Endothelial cell of umbilical vein (primary cell): ENCODE results near the gene LANCL2. TPM values are rescaled to one million over a fixed set of nuclear protein-coding genes. Genes with fewer than 3 reads are reported as not detected.
A peak's percentile ranks its signal among the peaks of the same experiment; 100 is the strongest.

Experiments
- BruUV-seq: library from RNA; stranded (reverse); fragments of 400-500 nt; replicated peaks from 2 replicates; lab custom pipeline; 2021; lab: Mats Ljungman, UMichigan
- CTCF ChIA-PET: fragments of 300-600, 350-600 bp; sonication (Branson Sonifier 250); formaldehyde crosslinking; loops from one replicate; lab custom pipeline; 2021; ENCODE audit warnings: antibody characterized with exemption, inconsistent platforms; lab: Charles Lee
- POLR2A ChIA-PET: fragments of 300-600, 350-600 bp; sonication (Branson Sonifier 250); formaldehyde crosslinking; loops from one replicate; lab custom pipeline; 2021; ENCODE audit warnings: antibody characterized with exemption, inconsistent platforms; lab: Charles Lee
- DNase-seq: peaks from one replicate; pipeline ENCODE4 v3.0.0-alpha.2; 2011; ENCODE audit warnings: low read depth, low spot score
- FAIRE-seq: peaks from 2 replicates; lab custom pipeline; 2011; peaks lifted over from hg19 to GRCh38; lab: Jason Lieb, UNC
- H2AFZ ChIP-seq: 2 replicates; pipeline ENCODE4 v1.6.0; 2012; ENCODE audit warnings: low read depth, low read length, control low read depth, inconsistent platforms
- H3K27ac ChIP-seq: 2 replicates; pipeline ENCODE4 v1.5.1; 2011; ENCODE audit warnings: low read depth, mild to moderate bottlenecking, control low read depth, low read length, moderate library complexity; ENCODE audit not compliant: insufficient read depth
- H3K27me3 ChIP-seq, 2 experiments: 2 replicates each; pipeline versions ENCODE4 v1.6.0 to v1.6.1; 2011; ENCODE audit warnings: low read length in 2 of 2, mixed read lengths in 1 of 2; ENCODE audit not compliant: control insufficient read depth in 2 of 2, insufficient read depth in 2 of 2
- H3K36me3 ChIP-seq, 2 experiments: 2 replicates in 1 of 2; 3 replicates in 1 of 2; pipeline ENCODE4 v1.5.1; 2011; ENCODE audit warnings: low read length in 2 of 2, mild to moderate bottlenecking in 1 of 2, moderate library complexity in 1 of 2; ENCODE audit not compliant: control insufficient read depth in 2 of 2, insufficient read depth in 2 of 2; ENCODE audit errors: extremely low read depth in 1 of 2
- H3K4me1 ChIP-seq: 3 replicates; pipeline ENCODE4 v1.5.1; 2011; ENCODE audit warnings: mild to moderate bottlenecking, low read length; ENCODE audit not compliant: control insufficient read depth, insufficient read depth; ENCODE audit errors: extremely low read depth
- H3K4me2 ChIP-seq: 2 replicates; pipeline ENCODE4 v1.6.1; 2011; ENCODE audit warnings: low read length, control low read depth, mixed read lengths; ENCODE audit not compliant: insufficient read depth
- H3K4me3 ChIP-seq, 3 experiments: fragments of 200-600 bp in 1 of 3; sonication (generic), shearing (Covaris generic) in 1 of 3; replicated peaks in 1 of 3; 2 replicates each; pipeline ENCODE4 v1.5.1; 2011 to 2016; ENCODE audit warnings: control low read depth in 3 of 3, low read length in 3 of 3, mild to moderate bottlenecking in 2 of 3, inconsistent platforms in 1 of 3, low read depth in 1 of 3, moderate library complexity in 1 of 3; ENCODE audit not compliant: insufficient read depth in 1 of 3
- H3K79me2 ChIP-seq: 2 replicates; pipeline ENCODE4 v1.6.0; 2012; ENCODE audit warnings: low read length, inconsistent platforms; ENCODE audit not compliant: control insufficient read depth, insufficient read depth
- H3K9ac ChIP-seq: replicated peaks from 2 replicates; pipeline ENCODE3; 2011; ENCODE audit warnings: low read length, control low read depth; ENCODE audit not compliant: insufficient read depth; ENCODE audit errors: extremely low read depth
- H3K9me1 ChIP-seq: replicated peaks from 3 replicates; pipeline ENCODE4 v1.6.0; 2011; ENCODE audit warnings: mild to moderate bottlenecking, low read length; ENCODE audit not compliant: control insufficient read depth, insufficient read depth; ENCODE audit errors: extremely low read depth
- H3K9me3 ChIP-seq: replicated peaks from 2 replicates; pipeline ENCODE4 v1.5.1; 2012; ENCODE audit warnings: low read length, inconsistent platforms; ENCODE audit not compliant: control insufficient read depth, insufficient read depth
- H4K20me1 ChIP-seq: replicated peaks from 2 replicates; pipeline ENCODE3; 2011; ENCODE audit warnings: mild to moderate bottlenecking, low read length; ENCODE audit not compliant: control insufficient read depth, insufficient read depth; ENCODE audit errors: extremely low read depth
- EZH2 ChIP-seq: IDR thresholded peaks from 2 replicates; pipeline ENCODE4 v1.6.1; 2012; ENCODE audit warnings: borderline replicate concordance, low read depth, mild to moderate bottlenecking, moderate library complexity, low read length, inconsistent platforms; ENCODE audit not compliant: severe bottlenecking
- FOS ChIP-seq: IDR thresholded peaks from 2 replicates; pipeline ENCODE4 v1.6.1; 2011; ENCODE audit warnings: mild to moderate bottlenecking, low read length, moderate library complexity, borderline replicate concordance; ENCODE audit not compliant: insufficient read depth
- JUN ChIP-seq: IDR thresholded peaks from 2 replicates; pipeline ENCODE4 v1.6.1; 2011; ENCODE audit warnings: borderline replicate concordance, low read depth; ENCODE audit not compliant: insufficient read length, insufficient read depth
- POLR2A ChIP-seq: IDR thresholded peaks from 2 replicates; pipeline ENCODE4 v1.6.1; 2012; ENCODE audit warnings: low read depth, mild to moderate bottlenecking, control low read depth, low read length
- POLR2AphosphoS5 ChIP-seq: IDR thresholded peaks from 2 replicates; pipeline ENCODE4 v1.6.1; 2012; ENCODE audit warnings: low read depth, mild to moderate bottlenecking, control low read depth, low read length, moderate library complexity; ENCODE audit not compliant: insufficient read depth
- dilution Hi-C: fragments of 300-500 bp; cut with MboI; formaldehyde crosslinking; loops from one replicate; pipeline ENCODE4 v1.15.0; 2019; ENCODE audit warnings: low sequenced_read_pairs; ENCODE audit not compliant: extremely low pct_ligation_motif_present
- intact Hi-C: fragments of 100-400 bp; cut with micrococcal nuclease; formaldehyde crosslinking; loops from one replicate; pipeline ENCODE4 v1.10.0; 2022
- polyA plus RNA-seq, 4 experiments: library from polyadenylated mRNA; depleted of rRNA in 3 of 4; stranded (reverse) in 3 of 4; unstranded in 1 of 4; fragments of >200 nt; gene quantifications; 2 replicates each; pipeline versions ENCODE4 v1.2.1 to v1.2.3, GENCODE V29; 2011 to 2012; ENCODE audit warnings: missing spikeins in 1 of 4
- total RNA-seq: library from RNA; stranded (reverse); gene quantifications from 2 replicates; pipeline ENCODE4 v1.2.3, GENCODE V29; 2021
- TF ChIP-seq, protein P1 (sequence below), 2 donors: IDR thresholded peaks; 1 replicate in 1 of 2; 2 replicates in 1 of 2; pipeline ENCODE4 v1.5.1; 2011; ENCODE audit warnings: low read length in 2 of 2, mild to moderate bottlenecking in 2 of 2, moderate library complexity in 2 of 2, control low read depth in 1 of 2, inconsistent platforms in 1 of 2, low read depth in 1 of 2; ENCODE audit not compliant: insufficient read depth in 1 of 2; ENCODE audit errors: extremely low read depth in 1 of 2
- TF ChIP-seq, protein P2 (sequence below): IDR thresholded peaks from 2 replicates; pipeline ENCODE4 v1.6.1; 2011; ENCODE audit not compliant: insufficient read depth, insufficient read length

LANCL2 gene
- total and polyA plus RNA-seq, 2 donors (not counting 3 experiments of a cell fraction or from before 2014, with no cell fraction given) = 19.2 to 25.3 TPM

DNA sequence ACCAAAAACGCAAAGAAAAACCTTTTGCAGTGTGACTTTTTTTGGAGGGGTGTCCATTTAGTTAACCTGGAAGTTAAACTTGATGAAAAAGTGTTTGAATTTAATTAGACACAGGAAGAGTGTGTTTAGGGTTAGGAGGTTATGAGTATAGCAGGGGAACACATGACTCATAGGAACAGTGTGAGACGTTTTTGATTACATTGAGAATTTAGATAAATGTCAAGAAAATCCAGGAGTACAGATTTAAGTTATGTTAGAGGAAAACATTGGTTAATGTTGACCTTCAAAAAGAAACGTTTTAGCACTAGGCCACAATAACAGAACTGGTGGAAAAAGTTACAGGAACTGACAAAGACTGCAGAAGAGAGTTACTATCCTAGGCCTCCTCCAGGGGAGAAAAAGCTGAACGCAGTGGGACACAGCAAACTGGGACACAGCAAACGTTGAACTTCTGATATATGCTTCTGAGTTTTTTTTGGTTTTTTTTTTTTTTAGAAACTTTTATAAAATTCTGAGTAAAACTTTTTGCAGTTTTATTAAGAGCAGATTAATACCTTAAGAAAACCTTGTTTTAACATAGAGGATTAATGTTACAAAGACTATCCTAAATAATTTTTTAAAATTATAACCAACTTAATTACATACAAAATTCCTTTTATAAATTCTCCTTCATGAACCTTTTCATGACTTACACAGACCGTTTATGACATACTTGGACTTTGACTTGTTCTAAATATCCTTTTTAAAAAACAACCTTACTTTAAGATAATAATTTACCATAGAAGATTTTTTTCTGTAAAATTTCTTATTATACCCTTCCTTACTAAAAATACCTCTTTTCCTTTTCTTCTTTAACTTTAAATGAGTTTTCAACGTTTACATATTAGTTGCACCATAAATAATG is 22.2 kb downstream of the LANCL2 start:
- H3K9ac ChIP-seq = no peak overlapping the region
- no peaks in the 10 kb centered on the region for H3K9me1 ChIP-seq
- no peak overlapping the region for H3K4me3 ChIP-seq
- CTCF ChIA-PET = no interaction called here
- H2AFZ ChIP-seq = no peak overlapping the region
- TF ChIP-seq FOS (peak; percentile 33), POLR2A (no peak)
- TF ChIP-seq, protein P1, sequence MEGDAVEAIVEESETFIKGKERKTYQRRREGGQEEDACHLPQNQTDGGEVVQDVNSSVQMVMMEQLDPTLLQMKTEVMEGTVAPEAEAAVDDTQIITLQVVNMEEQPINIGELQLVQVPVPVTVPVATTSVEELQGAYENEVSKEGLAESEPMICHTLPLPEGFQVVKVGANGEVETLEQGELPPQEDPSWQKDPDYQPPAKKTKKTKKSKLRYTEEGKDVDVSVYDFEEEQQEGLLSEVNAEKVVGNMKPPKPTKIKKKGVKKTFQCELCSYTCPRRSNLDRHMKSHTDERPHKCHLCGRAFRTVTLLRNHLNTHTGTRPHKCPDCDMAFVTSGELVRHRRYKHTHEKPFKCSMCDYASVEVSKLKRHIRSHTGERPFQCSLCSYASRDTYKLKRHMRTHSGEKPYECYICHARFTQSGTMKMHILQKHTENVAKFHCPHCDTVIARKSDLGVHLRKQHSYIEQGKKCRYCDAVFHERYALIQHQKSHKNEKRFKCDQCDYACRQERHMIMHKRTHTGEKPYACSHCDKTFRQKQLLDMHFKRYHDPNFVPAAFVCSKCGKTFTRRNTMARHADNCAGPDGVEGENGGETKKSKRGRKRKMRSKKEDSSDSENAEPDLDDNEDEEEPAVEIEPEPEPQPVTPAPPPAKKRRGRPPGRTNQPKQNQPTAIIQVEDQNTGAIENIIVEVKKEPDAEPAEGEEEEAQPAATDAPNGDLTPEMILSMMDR (IDR thresholded peaks at IDR 0.05; ENCODE audit: extremely low read depth in 1 of 2, insufficient read depth in 1 of 2, low read depth in 1 of 2, low read length in 2 of 2) = no peak
- no peaks in the 10 kb centered on the region for H4K20me1 ChIP-seq
- FAIRE-seq (no peak), DNase-seq (peak; percentile 13)
- no peaks in the 10 kb centered on the region for H3K36me3 ChIP-seq
- H3K9me3 ChIP-seq = peaks cover 4% of the 10 kb centered on the region
- POLR2A ChIA-PET = no interaction called here
- H3K79me2 ChIP-seq = no peaks in the 10 kb centered on the region
- H3K27me3 ChIP-seq = no peaks in the 10 kb centered on the region
- intact Hi-C loops (no loop called here), dilution Hi-C loops (no loop called here)
- no peak overlapping the region for H3K4me2 ChIP-seq
- no peak overlapping the region for H3K27ac ChIP-seq
- H3K4me1 ChIP-seq = no peaks in the 10 kb centered on the region
- BruUV-seq = no TSS peak

DNA sequence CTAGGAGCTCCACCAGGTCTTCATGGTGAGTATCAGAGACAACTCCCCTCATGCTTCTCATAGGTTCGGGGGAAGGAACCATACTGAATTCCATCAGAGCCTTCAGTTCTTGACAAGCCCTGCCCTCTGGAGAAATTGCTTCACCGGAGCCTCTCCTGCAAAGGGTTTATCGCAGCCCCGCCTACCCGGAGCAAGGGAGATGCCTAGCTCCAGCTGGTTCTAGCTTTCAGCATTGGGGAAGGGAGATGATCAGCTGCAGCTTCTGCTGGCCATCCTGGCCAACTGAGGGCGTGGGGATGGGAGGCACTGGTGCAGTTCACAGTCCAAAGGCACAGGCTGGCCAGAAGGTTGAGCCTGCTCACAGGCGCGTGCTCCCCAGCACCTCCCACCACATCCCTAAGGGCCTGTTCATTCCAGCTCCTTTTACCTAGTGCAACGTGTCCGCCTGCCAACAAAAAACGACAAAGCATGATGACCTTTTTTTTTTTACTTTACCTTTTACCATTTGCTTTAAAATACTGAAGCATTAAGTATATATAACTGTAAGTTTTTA is 31.2 kb downstream of the LANCL2 start:
- peaks cover 0 to 2% of the 10 kb centered on the region in 2 experiments for H3K36me3 ChIP-seq
- H3K4me2 ChIP-seq = no peak overlapping the region
- H3K9me1 ChIP-seq = no peaks in the 10 kb centered on the region
- H3K9ac ChIP-seq = no peak overlapping the region
- no peaks in the 10 kb centered on the region for H3K9me3 ChIP-seq
- H3K4me1 ChIP-seq = no peaks in the 10 kb centered on the region
- H3K79me2 ChIP-seq = no peaks in the 10 kb centered on the region
- no peaks in the 10 kb centered on the region for H3K27me3 ChIP-seq
- ChIA-PET CTCF (interaction anchor here (1.0 to 1.8 kb wide), 2 partner anchors 10 to 19 kb away, joined by 5 to 7 read pairs; no protein-coding TSS in a partner anchor), POLR2A (no interaction called here)
- TF ChIP-seq FOS = no peak
- TF ChIP-seq JUN = no peak
- TF ChIP-seq EZH2 = no peak
- TF ChIP-seq POLR2AphosphoS5 = no peak
- TF ChIP-seq POLR2A = no peak
- TF ChIP-seq, protein P1 (IDR thresholded peaks at IDR 0.05; ENCODE audit: extremely low read depth in 1 of 2, insufficient read depth in 1 of 2, low read depth in 1 of 2, low read length in 2 of 2) = no peak
- TF ChIP-seq, protein P2, sequence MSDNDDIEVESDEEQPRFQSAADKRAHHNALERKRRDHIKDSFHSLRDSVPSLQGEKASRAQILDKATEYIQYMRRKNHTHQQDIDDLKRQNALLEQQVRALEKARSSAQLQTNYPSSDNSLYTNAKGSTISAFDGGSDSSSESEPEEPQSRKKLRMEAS = no peak
- intact Hi-C loops (no loop called here), dilution Hi-C loops (no loop called here)
- H4K20me1 ChIP-seq = no peaks in the 10 kb centered on the region
- BruUV-seq = no TSS peak
- no peak overlapping the region for H3K4me3 ChIP-seq
- H3K27ac ChIP-seq = no peak overlapping the region
- no peak for DNase-seq
- no peak for FAIRE-seq
- no peak overlapping the region for H2AFZ ChIP-seq
